GM18511 (cell line): Measurements from ENCODE around the gene PIP5K1A.
"Not testable (repeated sequence)": the region's sequence is repeated elsewhere in the genome, so short reads cannot be mapped to it uniquely, and the experiment has no call there.

ENCODE experiments used
- ATAC-seq: cut with Tn5 transposase; IDR thresholded peaks from one replicate; pipeline ENCODE4 v1.9.1; 2021; ENCODE audit warnings: mild to moderate bottlenecking, moderate library complexity; ENCODE audit not compliant: unreplicated experiment

PIP5K1A gene

DNA sequence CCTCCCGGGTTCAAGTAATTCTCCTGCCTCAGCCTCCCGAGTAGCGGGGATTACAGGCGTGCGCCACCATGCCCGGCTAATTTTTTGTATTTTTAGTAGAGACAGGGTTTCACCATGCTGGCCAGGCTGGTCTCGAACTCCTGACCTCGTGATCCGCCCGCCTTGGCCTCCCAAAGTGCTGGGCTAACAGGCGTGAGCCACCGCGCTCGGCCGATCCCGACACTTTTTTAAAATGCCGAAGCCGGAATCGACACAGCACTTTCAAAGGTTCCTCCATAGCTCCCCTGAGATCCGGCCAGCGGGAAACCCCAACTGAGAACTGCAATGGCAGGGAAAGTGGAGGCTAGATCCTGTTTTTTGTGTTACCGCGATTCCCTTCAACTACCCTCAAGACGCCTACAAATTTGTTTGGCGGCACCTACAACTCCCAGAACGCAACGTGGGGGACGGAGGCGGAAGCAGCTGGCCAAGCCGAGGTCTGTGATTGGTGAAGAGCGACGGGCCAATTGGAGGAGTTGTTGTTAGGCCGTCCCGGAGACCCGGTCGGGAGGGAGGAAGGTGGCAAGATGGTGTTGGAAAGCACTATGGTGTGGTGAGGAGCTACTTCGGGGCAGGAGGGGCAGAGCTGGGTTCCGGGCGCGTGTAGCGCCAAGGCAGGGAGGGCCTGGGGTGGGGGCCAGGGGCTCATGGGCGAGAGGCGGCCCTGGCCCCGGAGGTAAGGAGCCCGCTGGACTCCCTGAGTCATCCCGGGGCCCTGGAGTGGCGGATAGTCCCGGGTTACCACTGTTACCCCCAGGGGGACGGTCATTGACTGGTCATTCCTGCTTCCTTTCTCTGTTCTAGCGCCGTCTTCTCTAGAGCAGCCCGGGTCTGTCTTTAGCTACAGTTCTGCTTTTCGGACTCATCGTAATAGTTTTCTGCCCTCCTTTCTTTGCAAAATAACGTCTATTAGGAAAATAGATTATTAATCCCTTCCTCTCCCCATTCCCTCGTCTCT, 56.2 kb downstream of the PIP5K1A start, which contains the start of gene PSMD4:
PSMD4 (plus strand) TSS at position 518 of the 997 bp plus-strand sequence; CDS start at position 567, 49 bp downstream.
- peak; percentile 94 for ATAC-seq

DNA sequence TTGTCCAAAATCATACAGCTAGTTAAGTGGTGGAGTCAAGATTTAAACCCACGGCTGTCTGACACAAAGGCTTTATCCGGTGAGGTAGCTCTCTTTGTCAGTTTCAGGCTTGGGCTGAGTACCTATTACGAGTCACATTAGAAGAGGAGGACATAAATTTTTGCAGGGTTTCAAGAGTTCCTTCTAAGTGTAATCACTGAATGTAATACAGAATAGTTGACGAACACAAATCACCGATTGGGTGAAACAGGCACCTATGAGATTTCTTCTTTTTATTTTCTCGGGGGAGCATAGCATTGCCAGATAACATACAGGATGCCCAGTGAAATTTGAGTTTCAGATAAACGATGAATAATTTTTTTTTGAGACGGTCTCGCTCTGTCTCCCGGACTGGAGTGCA, 57.0 kb downstream of the PIP5K1A start:
- ATAC-seq = no peak

DNA sequence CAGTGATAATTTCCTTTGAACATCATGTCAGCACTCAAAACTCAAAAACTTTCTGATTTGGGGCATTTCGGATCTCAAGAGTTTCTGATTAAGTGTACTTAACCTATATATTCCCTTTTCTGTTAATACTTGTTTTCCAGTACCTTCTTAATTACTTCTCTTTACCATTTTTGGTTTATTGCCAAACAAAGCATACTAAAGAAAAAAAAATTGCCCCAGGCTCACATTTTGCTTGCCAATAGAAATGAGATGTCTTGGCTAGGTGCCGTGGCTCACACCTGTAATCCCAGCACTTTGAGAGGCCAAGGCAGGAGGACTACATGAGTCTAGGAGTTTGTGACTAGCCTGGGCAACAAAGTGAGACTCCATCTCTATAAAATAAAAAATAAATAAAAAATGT, 61.0 kb downstream of the PIP5K1A start:
- no peak for ATAC-seq

DNA sequence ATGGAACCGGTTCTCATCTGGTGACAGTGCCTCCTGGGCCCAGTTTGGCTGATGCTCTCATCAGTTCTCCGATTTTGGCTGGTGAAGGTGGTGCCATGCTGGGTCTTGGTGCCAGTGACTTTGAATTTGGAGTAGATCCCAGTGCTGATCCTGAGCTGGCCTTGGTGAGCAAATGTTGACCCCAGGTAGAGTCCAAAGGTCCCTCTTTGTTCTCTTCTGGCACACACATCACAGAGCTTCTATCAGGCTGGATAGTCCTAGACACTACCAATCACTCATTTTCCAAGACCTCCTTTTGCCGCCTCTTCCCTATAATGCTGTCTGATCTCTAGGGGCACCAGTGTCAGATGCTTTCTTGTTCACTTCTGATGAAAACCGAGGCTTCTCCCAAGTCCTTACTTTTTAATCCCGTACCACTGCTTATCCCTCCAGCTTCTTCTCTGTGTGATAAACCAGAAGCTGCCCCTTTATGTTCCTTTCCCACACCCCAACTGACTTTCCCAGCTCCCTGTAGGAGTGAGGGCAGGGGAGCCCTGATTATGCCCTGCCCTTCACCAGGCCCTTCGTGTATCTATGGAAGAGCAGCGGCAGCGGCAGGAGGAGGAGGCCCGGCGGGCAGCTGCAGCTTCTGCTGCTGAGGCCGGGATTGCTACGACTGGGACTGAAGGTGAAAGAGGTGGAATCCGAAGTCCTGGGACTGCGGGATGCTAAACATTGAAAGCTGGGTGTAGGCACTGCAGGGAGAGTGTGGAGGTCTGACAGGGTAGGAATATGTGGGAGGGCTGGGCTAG, 67.3 kb downstream of the PIP5K1A start:
- ATAC-seq = no peak

DNA sequence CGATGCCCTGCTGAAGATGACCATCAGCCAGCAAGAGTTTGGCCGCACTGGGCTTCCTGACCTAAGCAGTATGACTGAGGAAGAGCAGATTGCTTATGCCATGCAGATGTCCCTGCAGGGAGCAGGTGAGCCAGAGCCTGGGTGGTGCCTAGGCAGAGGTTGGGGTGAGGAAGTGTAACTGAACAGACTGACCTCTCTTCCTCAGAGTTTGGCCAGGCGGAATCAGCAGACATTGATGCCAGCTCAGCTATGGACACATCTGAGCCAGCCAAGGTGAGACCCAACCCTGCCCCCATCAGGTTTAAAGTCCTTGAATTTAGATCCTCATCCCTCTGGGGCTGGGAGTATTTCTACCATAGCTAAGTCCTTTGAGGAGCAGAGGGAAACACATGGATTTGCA, 68.0 kb downstream of the PIP5K1A start:
- ATAC-seq = no peak

DNA sequence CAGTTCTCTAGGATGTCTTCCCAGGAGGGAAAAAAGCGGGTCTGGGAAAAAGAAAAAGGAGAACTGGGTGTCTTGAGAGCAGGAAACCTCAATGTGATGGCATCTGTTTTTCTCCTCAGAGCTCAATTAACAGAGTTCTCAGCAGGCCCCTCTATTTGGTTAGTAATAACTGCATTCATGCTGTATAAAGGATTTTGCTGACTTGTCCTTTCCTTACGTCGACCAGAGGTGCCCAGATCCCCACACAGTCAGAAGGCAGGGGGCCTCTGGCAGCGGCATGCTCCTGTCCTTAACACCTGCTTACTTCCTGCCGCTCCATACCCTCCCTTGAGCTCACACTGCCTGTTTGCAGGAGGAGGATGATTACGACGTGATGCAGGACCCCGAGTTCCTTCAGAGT, 68.5 kb downstream of the PIP5K1A start:
- ATAC-seq = no peak

DNA sequence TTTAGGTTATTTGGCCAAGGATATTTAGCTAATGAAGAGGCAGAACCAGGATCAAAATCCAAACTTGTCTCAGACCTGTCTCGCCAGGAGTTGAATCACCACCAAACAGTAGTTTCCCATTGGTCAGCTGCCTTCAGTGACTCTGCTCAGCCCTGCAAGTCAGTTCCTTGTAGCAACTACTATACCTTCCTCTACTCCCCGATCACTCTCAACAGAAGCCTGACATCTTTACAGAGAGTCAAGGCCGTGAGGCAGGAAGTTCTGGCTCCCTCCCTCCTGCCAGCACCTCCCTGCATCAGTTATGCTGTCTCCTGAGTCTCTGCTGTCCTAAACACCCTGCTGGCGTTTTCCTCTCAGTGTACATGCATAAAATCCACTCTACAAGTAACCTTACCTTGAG, 69.4 kb downstream of the PIP5K1A start:
- ATAC-seq = no peak

DNA sequence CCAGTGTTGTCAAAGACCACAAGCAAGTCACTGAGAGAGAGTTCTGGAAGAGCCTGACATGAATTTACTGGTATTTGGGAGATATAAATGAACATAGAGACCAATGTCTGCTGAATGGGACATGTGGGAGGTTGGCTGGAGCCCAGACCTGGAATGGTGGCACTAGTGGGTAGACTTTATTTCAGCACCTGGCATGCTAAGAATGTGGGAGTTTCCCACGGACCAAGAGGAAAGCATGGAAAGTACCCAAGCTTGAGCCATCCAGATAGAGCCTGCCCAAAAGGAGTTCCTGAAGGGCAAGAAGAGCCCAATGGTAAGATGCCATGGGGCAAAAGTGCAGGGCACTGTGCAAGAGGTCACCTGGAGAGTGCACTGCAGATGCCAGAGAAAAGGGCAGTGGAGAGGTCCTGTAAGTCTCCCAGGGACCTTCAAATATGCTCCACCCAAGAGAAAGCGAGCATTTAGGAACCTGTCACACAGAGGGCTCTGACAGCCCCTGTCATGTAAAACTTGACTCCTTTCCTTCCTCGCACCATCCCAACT, 75.6 kb downstream of the PIP5K1A start:
- ATAC-seq = no peak

DNA sequence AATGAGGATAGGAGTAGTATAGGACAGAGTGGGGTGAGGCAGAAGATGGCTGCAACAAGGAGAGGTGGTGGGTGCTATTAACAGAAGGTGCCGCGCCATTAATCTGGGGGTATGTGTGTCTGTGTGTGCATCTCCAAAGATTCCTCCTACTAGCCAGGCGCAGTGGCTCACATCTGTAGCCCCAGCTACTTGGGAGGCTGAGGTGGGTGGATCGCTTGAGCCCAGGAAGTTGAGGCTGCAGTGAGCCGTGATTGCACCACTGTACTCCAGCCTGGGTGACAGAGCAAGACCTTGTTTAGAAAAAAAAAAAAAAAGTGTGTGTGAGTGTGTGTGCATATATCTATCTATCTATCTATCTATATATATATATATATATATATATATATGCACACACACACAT, 77.0 kb downstream of the PIP5K1A start:
- ATAC-seq = not testable (repeated sequence)

DNA sequence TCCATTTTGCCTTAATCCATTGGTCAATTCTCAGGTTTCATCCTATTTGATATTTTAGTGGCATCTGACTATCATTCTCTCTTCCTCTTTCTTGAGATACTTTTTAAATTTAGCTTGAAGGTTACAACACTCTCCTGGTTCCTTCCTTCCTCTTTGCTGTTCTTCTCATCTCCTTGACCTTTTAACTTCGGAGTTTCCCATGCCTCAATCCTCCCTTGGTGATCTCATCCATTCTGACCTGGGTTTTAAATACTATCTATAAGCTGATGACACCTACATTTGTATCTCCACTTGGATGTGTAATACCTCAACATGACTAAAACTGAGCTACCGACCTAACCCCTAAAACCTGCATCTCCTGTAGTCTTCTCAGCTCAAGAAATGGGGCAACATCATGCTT, 78.9 kb downstream of the PIP5K1A start:
- ATAC-seq = no peak

DNA sequence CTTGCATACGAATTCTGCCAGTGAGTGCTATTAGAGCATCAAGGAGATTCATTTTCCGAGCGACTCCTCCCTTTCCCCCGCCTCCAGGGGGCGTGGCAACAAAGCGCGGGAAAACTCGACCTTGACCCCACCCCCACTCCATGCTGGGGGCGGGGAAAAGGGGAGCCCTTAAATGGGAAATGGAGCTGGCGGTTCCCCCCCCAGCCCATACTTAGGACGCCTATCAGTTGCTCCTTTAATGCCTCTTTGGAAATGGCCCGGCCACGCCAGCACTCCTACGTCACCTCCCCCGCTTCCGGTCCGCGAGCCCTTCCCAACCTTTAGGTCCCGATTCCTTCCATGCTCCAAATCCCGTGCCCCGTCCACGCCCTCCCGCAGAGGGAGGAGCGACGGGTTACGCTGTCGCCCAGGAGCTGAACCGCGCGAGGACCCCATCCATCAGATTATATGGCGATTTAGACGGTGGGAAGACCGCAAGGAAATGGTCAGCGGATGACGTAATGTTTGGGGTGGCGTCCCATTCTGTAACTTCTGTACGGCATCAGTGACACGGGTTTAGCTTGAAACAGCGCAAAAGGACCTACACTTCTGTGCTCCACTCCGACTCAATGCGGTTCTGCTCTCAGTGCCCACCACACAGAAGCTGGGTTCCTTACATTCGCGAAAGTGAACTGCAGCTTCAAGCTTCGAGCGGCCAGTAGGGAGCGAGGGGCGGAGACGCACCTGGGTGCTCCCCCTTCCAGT, 83.0 kb downstream of the PIP5K1A start:
- ATAC-seq = peak; percentile 34

DNA sequence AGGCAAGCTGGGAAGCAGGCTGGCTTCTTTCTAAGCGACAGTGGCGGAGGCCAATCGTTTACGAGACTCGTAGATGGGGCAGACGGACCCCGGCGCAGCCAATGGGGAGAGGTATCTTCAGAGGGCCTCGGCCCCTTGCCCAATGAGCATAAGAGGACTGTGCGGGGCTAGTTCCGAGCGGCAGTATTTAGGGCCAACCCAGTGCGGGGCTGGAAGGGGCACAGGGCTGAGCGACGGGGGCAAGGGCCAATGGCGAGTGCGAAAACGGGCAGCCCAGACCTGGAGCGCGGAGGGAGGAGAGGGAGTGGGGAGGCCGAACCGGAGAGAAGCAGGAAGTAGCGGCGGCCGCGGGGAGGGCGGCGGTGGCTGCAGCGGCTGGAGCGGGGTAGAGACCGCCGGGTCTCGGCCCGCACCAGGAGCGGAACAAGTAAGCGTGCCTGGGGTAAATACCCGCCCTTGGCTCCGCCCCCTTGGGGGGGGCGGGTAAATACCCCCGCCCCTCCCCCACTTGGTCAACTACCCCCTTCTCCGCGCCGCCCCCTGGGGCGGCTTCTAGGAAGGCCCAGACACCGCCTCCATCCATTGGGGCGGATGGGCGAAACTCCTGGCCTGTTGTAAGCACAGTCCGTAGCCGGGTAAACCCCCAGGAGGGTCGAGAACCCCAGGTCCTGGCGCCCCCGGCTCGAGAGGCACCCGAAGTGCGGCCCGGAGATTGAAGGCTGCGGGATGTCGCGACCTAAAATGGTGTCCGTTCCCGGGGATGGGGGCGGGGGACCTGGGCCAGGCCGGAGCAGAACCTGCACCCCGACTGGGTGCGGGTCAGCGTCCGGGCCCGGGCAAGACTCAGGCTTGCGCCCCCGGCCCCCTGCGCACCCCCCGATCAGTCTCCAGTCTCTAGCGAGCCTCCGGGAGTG, 83.9 kb downstream of the PIP5K1A start, which contains the start of gene ZNF687:
ZNF687 (plus strand) TSS at position 331 of the 914 bp plus-strand sequence. CDS start 3,993 bp downstream, outside the sequence.
- ATAC-seq = peak; percentile 90

DNA sequence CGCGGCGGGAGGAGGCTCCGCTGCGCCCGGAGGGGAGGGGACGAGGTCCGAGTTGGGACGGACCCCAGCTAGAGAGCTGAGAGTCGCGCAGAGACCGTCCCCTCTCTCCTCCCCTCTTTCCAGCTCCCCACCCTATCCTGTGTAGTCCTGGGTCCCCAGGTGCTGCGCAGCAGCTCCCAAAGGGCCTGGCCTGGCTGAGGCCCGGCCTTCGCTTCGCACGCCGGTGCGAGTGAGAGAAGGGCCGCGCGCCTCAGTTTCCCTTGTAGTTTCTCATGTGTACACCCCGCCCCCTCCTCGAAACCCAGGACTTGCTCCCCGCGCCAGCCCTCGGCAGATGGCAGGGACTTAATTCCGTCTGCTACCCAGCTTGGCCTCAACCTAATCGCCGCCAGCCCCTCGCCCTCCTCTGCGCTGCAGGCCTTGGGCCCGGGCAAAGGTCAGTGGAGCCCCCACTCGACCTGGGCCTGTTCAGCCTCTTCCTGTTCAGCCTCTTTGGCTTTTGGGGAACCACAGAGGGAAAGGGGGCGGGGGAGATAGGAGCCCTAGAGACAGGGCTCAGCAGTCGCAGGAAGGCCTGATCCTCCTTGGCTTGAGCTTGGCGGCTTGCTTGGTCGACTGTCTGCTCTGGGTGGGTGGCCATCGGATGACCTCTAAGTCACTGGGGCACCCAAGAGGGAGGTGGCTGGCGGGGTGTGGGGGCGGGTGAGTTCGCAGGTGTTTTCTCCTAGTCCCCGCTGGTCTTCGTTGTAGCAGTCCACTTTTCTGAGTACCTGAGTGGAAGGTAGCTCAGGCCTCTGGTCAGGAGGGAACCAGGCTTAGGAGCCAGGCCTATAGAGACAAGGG, 84.8 kb downstream of the PIP5K1A start:
- ATAC-seq = peak; percentile 2

DNA sequence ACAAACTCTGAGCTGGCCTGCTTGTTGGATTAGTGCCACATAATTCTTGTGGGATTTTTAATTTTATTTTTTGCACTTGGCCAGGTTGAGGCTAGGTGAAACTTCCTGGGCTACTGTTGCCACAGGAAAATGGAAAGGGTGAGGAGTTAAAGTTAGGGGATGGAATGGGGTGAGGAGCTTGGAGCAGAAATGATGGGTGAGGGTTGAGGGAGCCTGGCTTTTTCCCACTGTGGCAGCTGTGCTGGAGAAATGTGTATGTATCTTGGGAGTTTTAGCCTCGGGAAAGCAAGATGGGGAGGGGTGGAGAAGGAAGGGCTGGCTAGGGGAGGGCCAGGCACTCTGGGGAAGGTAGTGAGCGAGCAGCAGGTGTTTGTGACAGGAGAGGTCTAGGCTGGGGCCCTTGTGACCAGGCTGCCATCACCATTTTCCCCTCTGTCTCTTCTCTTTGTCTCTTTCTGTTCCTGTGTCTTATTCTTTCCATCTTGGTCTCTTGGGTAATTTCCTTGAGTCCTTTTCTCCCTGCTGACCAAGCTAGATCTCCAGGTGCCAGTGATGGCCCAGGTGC, 85.7 kb downstream of the PIP5K1A start:
- no peak for ATAC-seq

DNA sequence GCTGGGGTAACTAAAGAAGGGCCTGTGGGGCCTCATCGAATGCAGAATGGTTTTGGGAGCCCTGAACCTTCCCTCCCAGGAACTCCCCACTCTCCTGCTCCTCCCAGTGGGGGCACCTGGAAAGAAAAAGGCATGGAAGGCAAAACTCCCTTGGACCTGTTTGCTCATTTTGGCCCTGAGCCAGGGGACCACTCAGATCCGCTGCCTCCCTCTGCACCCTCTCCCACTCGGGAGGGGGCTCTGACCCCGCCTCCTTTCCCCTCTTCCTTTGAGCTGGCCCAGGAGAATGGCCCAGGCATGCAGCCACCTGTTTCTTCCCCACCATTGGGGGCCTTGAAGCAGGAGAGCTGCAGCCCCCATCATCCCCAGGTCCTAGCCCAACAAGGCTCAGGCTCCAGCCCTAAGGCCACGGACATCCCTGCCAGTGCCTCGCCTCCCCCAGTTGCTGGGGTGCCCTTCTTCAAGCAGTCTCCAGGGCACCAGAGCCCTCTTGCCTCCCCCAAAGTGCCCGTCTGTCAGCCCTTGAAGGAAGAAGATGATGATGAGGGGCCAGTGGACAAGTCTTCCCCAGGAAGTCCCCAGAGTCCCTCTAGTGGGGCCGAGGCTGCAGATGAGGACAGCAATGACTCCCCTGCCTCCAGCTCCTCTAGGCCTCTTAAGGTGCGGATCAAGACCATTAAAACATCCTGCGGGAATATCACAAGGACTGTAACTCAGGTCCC, 88.4 kb downstream of the PIP5K1A start:
- ATAC-seq = no peak

DNA sequence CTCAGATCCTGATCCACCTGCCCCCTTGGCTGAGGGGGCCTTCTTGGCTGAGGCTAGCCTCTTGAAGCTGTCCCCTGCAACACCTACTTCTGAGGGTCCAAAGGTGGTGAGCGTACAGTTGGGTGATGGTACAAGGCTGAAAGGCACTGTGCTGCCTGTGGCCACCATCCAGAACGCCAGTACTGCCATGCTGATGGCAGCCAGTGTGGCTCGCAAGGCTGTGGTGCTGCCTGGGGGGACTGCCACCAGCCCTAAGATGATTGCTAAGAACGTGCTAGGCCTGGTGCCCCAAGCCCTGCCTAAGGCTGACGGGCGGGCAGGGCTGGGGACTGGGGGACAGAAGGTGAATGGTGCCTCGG, 89.0 kb downstream of the PIP5K1A start:
- no peak for ATAC-seq

DNA sequence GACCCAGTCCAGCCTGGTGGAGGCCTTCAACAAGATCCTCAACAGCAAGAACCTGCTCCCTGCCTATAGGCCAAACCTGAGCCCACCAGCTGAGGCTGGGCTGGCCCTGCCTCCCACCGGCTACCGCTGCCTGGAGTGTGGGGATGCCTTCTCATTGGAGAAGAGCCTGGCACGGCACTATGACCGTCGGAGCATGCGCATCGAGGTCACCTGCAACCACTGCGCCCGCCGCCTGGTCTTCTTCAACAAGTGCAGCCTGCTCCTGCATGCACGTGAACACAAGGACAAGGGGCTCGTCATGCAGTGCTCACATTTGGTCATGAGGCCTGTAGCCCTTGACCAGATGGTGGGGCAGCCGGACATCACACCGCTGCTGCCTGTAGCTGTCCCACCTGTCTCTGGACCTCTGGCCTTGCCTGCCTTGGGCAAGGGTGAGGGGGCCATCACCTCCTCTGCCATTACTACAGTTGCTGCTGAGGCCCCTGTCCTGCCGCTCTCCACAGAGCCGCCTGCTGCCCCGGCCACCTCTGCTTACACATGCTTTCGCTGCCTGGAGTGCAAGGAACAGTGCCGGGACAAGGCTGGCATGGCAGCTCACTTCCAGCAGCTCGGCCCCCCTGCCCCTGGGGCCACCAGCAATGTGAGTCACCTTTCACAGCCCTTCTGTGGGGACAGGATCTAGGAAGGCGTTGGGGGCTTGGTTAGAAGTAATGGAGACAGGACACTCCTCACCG, 89.6 kb downstream of the PIP5K1A start:
- ATAC-seq = no peak
